Neuronal stem cell (in vitro differentiated cells): ENCODE measurements around the gene TPRG1.
A peak's percentile ranks its signal among the peaks of the same experiment; 100 is the strongest.

Experiments used
- DNase-seq: peaks from one replicate; pipeline ENCODE4 v3.0.0-alpha.2; 2013; ENCODE audit warnings: low spot score
- H2AFZ ChIP-seq: one replicate; pipeline ENCODE4 v1.6.1; 2013; ENCODE audit warnings: mild to moderate bottlenecking, low read length, inconsistent platforms
- H2AK5ac ChIP-seq: 2 replicates; pipeline ENCODE4 v1.6.1; 2013; ENCODE audit warnings: low read depth, mild to moderate bottlenecking, inconsistent platforms, low read length, moderate library complexity, mixed read lengths
- H2BK120ac ChIP-seq: 2 replicates; pipeline ENCODE4 v1.6.1; 2013; ENCODE audit warnings: low read depth, mild to moderate bottlenecking, inconsistent platforms, low read length, moderate library complexity, mixed read lengths
- H2BK12ac ChIP-seq: one replicate; pipeline ENCODE4 v1.6.1; 2013; ENCODE audit warnings: low read length, inconsistent platforms
- H2BK15ac ChIP-seq: 2 replicates; pipeline ENCODE4 v1.6.1; 2013; ENCODE audit warnings: mild to moderate bottlenecking, low read length, inconsistent platforms, mixed read lengths
- H2BK5ac ChIP-seq: one replicate; pipeline ENCODE4 v1.6.1; 2013; ENCODE audit warnings: inconsistent platforms, mild to moderate bottlenecking, low read length, moderate library complexity
- H3K14ac ChIP-seq: one replicate; pipeline ENCODE4 v1.6.1; 2013; ENCODE audit warnings: low read length, inconsistent platforms
- H3K18ac ChIP-seq: 2 replicates; pipeline ENCODE4 v1.6.1; 2013; ENCODE audit warnings: low read length, inconsistent platforms
- H3K23ac ChIP-seq: 2 replicates; pipeline ENCODE4 v1.6.1; 2013; ENCODE audit warnings: low read depth, mild to moderate bottlenecking, mixed read lengths, low read length, inconsistent platforms; ENCODE audit not compliant: poor library complexity
- H3K27ac ChIP-seq: replicated peaks from 3 replicates; pipeline ENCODE4 v1.5.1; 2013; ENCODE audit warnings: low read length, inconsistent platforms
- H3K27me3 ChIP-seq, 3 experiments: 2 replicates each; pipeline ENCODE4 v1.6.1; 2013; ENCODE audit warnings: low read length in 3 of 3, mild to moderate bottlenecking in 2 of 3, inconsistent platforms in 1 of 3, low read depth in 1 of 3, mixed read lengths in 1 of 3, moderate library complexity in 1 of 3; ENCODE audit not compliant: control insufficient read depth in 3 of 3, insufficient read depth in 3 of 3
- H3K36me3 ChIP-seq, 2 donors: replicated peaks in 1 of 2; 2 replicates each; pipeline ENCODE4 v1.6.1; 2013; ENCODE audit warnings: low read length in 2 of 2; ENCODE audit not compliant: control insufficient read depth in 2 of 2, insufficient read depth in 2 of 2
- H3K4ac ChIP-seq: 2 replicates; pipeline ENCODE4 v1.6.1; 2013; ENCODE audit warnings: inconsistent platforms, mild to moderate bottlenecking, low read length, moderate library complexity
- H3K4me1 ChIP-seq, 2 donors: 1 replicate in 1 of 2; 2 replicates in 1 of 2; pipeline ENCODE4 v1.6.1; 2013; ENCODE audit warnings: low read length in 2 of 2, low read depth in 1 of 2; ENCODE audit not compliant: control insufficient read depth in 2 of 2, insufficient read depth in 1 of 2
- H3K4me2 ChIP-seq: one replicate; pipeline ENCODE4 v1.6.1; 2013; ENCODE audit warnings: mild to moderate bottlenecking, low read length, inconsistent platforms; ENCODE audit not compliant: insufficient read depth, poor library complexity, severe bottlenecking
- H3K4me3 ChIP-seq, 2 donors: 2 replicates each; pipeline ENCODE4 v1.5.1; 2013; ENCODE audit warnings: low read length in 2 of 2, mild to moderate bottlenecking in 2 of 2, inconsistent platforms in 1 of 2, moderate library complexity in 1 of 2
- H3K79me1 ChIP-seq: one replicate; pipeline ENCODE4 v1.6.1; 2013; ENCODE audit warnings: low read depth, mild to moderate bottlenecking, inconsistent platforms, low read length, moderate library complexity
- H3K9ac ChIP-seq: one replicate; pipeline ENCODE4 v1.6.1; 2013; ENCODE audit warnings: mild to moderate bottlenecking, low read depth, low read length, inconsistent platforms; ENCODE audit not compliant: poor library complexity
- H3K9me3 ChIP-seq, 2 donors: replicated peaks in 1 of 2; 2 replicates each; pipeline versions ENCODE3 to v1.6.1; 2013; ENCODE audit warnings: low read length in 2 of 2, mild to moderate bottlenecking in 2 of 2, inconsistent platforms in 1 of 2, low read depth in 1 of 2, mixed read lengths in 1 of 2, moderate library complexity in 1 of 2; ENCODE audit not compliant: control insufficient read depth in 2 of 2, insufficient read depth in 1 of 2
- H4K8ac ChIP-seq: one replicate; pipeline ENCODE4 v1.6.1; 2013; ENCODE audit warnings: low read depth, mild to moderate bottlenecking, inconsistent platforms, low read length, moderate library complexity
- H4K91ac ChIP-seq: one replicate; pipeline ENCODE4 v1.6.1; 2013; ENCODE audit warnings: low read length, low read depth, mild to moderate bottlenecking, inconsistent platforms; ENCODE audit not compliant: poor library complexity
- WGBS, 2 donors: extraction: QIAGEN DNeasy Blood & Tissue Kit; methylation state at CpG; one replicate each; pipeline ENCODE4 v1.1.7; 2013; ENCODE audit warnings: missing lambda C conversion rate in 2 of 2, mixed read lengths in 1 of 2; ENCODE audit not compliant: insufficient read length in 2 of 2, insufficient replicate concordance in 1 of 2; ENCODE audit errors: extremely low coverage in 2 of 2; 5-methylcytosine and 5-hydroxymethylcytosine counted together

The TPRG1 gene

DNA sequence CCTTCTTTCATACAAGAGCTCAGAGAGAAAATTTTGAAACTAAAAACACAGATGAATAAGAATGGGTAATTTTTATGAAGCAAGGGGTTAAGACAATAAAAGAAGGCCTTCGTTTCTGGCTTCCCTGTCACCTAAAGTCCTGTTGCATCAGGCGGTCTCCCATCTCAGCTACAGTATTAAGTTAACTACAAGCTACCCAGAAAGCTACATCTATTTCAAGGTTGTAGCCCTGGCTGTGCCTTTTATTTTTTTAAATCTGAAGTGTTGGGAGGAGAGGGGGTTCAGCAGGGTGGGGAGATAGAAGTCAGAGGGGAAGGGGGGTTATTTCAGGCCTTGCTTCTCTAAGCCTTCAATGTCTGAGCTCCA lies 183.3 kb downstream of the TPRG1 start:
- H3K27me3 ChIP-seq: no peaks in the 10 kb centered on the region
- H3K14ac ChIP-seq: no peak overlapping the region
- no peak overlapping the region for H3K4me2 ChIP-seq
- H2BK12ac ChIP-seq: no peak overlapping the region
- H3K9me3 ChIP-seq: no peaks in the 10 kb centered on the region
- H2BK15ac ChIP-seq: no peak overlapping the region
- no peak overlapping the region for H3K4ac ChIP-seq
- no peak overlapping the region for H4K91ac ChIP-seq
- peaks cover 0 to 8% of the 10 kb centered on the region in 2 donors for H3K4me1 ChIP-seq
- no peak overlapping the region for H2AFZ ChIP-seq
- WGBS, 2 donors: no CpG with 5 or more reads among the region's 2 CpGs
- no peak overlapping the region for H4K8ac ChIP-seq
- no peak overlapping the region for H3K4me3 ChIP-seq
- no peak overlapping the region for H3K18ac ChIP-seq
- H3K27ac ChIP-seq: peak overlapping the region; percentile 40
- no peaks in the 10 kb centered on the region for H3K79me1 ChIP-seq
- H2BK5ac ChIP-seq: no peak overlapping the region
- no peaks in the 10 kb centered on the region for H3K36me3 ChIP-seq
- no peak overlapping the region for H2AK5ac ChIP-seq
- H3K23ac ChIP-seq: no peak overlapping the region
- DNase-seq: no peak
- H2BK120ac ChIP-seq: no peak overlapping the region
- H3K9ac ChIP-seq: no peak overlapping the region

DNA sequence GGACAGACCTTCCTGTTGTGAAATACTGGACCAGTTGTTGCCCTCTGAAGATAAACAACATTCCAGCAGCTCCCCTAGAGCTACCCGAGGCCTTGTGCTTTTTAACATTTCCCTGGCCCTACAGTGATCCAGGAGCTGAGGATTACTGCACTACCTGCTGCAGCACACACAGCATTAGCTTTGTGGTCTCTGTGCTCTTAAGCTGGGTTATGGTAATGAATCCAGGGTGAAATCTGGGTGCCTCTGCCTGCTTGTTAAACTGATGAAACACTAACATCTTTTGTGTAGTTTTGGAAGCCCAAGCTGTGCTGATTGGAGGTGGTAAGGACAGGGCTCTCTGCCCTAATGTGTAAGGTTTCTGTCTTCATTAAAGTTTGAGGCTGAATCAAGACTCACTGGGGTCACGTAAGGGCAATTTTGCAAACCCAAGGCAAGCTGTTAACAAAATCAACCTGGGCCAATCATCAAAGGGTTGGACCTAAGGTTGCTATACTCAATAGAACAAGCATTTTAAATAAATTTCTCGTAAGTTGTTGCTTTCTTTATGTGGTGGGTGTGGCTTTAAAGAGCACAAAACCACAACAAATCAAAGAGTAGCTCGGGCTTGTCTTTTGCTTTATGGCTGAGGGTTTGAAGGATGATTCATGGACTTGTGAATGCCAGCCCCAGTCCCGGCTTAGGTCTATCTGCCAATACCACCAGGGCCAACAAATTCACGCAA lies 183.9 kb downstream of the TPRG1 start:
- H2BK12ac ChIP-seq: no peak overlapping the region
- WGBS, 2 donors: no CpG with 5 or more reads among the region's 6 CpGs
- H2BK5ac ChIP-seq: no peak overlapping the region
- H3K9ac ChIP-seq: no peak overlapping the region
- H3K27me3 ChIP-seq: no peaks in the 10 kb centered on the region
- no peak overlapping the region for H3K4me3 ChIP-seq
- H3K4ac ChIP-seq: no peak overlapping the region
- no peak overlapping the region for H3K18ac ChIP-seq
- H3K9me3 ChIP-seq: no peaks in the 10 kb centered on the region
- no peak overlapping the region for H2AFZ ChIP-seq
- DNase-seq: no peak
- no peak overlapping the region for H3K23ac ChIP-seq
- no peak overlapping the region for H4K91ac ChIP-seq
- no peak overlapping the region for H4K8ac ChIP-seq
- H3K79me1 ChIP-seq: no peaks in the 10 kb centered on the region
- H3K14ac ChIP-seq: no peak overlapping the region
- peak overlapping the region; percentile 40 for H3K27ac ChIP-seq
- H3K4me2 ChIP-seq: no peak overlapping the region
- no peak overlapping the region for H2BK120ac ChIP-seq
- H2BK15ac ChIP-seq: no peak overlapping the region
- H3K36me3 ChIP-seq: no peaks in the 10 kb centered on the region
- H2AK5ac ChIP-seq: no peak overlapping the region
- peaks cover 0 to 8% of the 10 kb centered on the region in 2 donors for H3K4me1 ChIP-seq

DNA sequence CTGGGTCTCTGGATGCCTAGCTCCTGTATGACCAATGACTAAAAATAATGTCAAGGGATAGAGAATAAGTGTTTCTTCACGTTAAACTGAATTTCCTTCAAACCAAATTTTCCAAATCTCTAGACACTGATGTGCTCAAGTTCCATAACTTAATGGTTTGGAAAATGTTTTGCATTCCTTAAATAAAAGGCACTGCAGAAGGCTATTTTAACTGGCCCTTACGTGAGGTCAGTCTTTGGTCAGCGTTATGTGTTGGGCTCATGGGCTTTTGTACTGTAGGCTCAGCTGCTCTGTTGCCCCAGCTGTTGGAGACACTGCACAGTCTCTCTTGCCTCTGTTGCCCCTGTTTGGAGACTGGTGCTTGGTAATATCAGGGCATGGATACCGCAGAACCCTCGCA lies 188.5 kb downstream of the TPRG1 start:
- no peak for DNase-seq
- Histone ChIP-seq H3K27me3 (no peaks in the 10 kb centered on the region), H2BK12ac (no peak overlapping the region), H3K9me3 (no peaks in the 10 kb centered on the region), H3K14ac (no peak overlapping the region), H3K36me3 (no peaks in the 10 kb centered on the region), H3K27ac (no peak overlapping the region), H2AFZ (no peak overlapping the region), H3K18ac (no peak overlapping the region), H3K23ac (no peak overlapping the region), H4K8ac (no peak overlapping the region), H4K91ac (no peak overlapping the region), H3K4me2 (no peak overlapping the region), H2BK15ac (no peak overlapping the region), H3K79me1 (no peaks in the 10 kb centered on the region), H2AK5ac (no peak overlapping the region), H2BK5ac (no peak overlapping the region), H3K4me1 (peaks cover 0 to 7% of the 10 kb centered on the region in 2 donors), H2BK120ac (no peak overlapping the region), H3K4me3 (no peak overlapping the region), H3K4ac (no peak overlapping the region), H3K9ac (no peak overlapping the region)
- no CpG with 5 or more reads among the region's 5 CpGs for WGBS, 2 donors

- WGBS, 2 donors: no CpG with 5 or more reads among the region's 2 CpGs
- Histone ChIP-seq H3K27ac (no peak overlapping the region), H4K8ac (no peak overlapping the region), H3K18ac (no peak overlapping the region), H3K9ac (no peak overlapping the region), H2AFZ (no peak overlapping the region), H3K4me2 (no peak overlapping the region), H4K91ac (no peak overlapping the region), H2BK5ac (no peak overlapping the region), H2BK12ac (no peak overlapping the region), H3K23ac (no peak overlapping the region), H3K9me3 (no peaks in the 10 kb centered on the region), H3K14ac (no peak overlapping the region), H3K4me1 (no peaks in the 10 kb centered on the region), H2AK5ac (no peak overlapping the region), H3K36me3 (no peaks in the 10 kb centered on the region), H3K4ac (no peak overlapping the region), H3K79me1 (no peaks in the 10 kb centered on the region), H2BK15ac (no peak overlapping the region), H3K4me3 (no peak overlapping the region), H2BK120ac (no peak overlapping the region), H3K27me3 (no peaks in the 10 kb centered on the region)
- no peak for DNase-seq
These were observed 189.5 kb downstream of the TPRG1 start for GRCh38 chr3:189361103-189361835.
